Measurements from ENCODE around the gene LRRIQ4.

DNA sequence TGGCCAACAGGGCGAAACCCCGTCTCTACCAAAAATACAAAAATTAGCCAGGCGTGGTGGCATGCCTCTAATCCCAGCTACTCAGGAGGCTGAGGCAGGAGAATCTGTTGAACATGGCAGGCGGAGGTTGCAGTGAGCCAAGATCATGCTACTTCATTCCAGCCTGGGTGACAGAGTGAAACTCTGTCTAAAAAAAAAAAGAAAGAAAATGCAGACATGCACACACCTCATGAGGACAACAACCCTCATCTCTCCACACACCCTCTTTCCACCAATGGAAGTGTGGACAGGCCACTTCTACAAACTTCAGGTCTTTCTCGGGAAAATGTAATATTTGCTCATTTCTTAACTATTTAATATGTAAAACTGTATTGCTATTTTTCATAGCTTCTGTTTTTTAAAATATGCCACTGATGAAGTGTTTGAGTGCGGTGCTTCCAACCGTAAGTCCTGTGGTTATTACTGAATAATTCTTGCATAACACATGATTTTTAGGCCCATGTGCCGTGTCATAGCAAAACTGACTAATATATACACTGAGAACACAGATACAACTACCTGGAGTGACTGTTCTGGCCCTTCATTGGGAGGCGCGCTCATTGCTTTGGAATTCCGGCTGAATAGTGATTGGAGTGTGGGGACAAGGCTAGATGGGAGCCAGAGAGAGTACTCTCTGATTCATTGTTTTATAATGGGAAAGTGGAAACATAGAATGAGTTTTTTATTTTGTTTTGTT, 34.0 kb downstream of the LRRIQ4 start:
- no peak for TF ChIP-seq CTCF (IDR thresholded peaks at IDR 0.05 in 4 of 5, conservative IDR thresholded peaks at IDR 0.05 in 1 of 5)
- no peak for TF ChIP-seq POLR2A (IDR thresholded peaks at IDR 0.05)
